Activated T-cell treated with anti-CD3 and anti-CD28 coated beads for 1 hour (primary cell): ENCODE data around the gene WDR89.
"Not testable (repeated sequence)": the region's sequence is repeated elsewhere in the genome, so short reads cannot be mapped to it uniquely, and the experiment has no call there.

Experiments
- DNase-seq: peaks from one replicate; pipeline ENCODE4 v3.0.0-alpha.2; 2020; ENCODE audit warnings: low read depth

Gene WDR89

GRCh38 chr14:63652406-63652805 is 10.7 kb upstream of the WDR89 start:
- DNase-seq = no peak

- DNase-seq = peak; percentile 28
Measured at GRCh38 chr14:63650256-63650952, 8.7 kb upstream of the WDR89 start.

DNA sequence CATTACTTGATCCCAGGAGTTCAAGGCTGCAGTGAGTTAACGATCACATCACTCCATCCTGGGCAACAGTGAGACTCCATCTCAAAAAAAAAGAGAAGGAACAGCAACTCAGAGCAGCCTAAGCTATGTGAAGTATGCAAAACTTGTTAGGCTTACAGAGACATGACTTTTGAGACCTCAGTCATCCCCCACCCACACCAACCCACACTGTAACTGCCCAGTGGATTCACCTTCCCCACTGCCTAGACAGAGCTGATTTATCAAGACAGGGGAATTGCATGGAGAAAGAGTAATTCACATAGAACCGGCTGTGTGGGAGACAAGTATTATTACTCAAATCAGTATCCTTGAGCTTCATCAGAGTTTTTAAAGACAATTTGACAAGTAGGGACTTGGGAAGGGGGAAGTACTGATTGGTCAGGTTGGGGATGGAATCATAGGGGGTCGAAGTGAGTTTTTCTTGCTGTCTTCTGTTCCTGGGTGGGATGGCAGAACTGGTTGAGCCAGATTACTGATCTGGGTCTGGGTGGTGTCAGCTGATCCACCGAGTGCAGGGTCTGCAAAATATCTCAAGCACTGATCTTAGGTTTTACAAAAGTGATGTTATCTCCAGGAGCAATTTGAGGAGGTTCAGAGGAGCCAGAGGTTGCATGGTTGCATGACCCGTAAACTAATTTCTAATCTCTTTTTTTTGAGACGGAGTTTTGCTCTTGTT is 6.2 kb upstream of the WDR89 start:
- DNase-seq = no peak

GRCh38 chr14:63644741-63645140 is 3.1 kb upstream of the WDR89 start:
- DNase-seq = no peak

- no peak for DNase-seq
Measured at GRCh38 chr14:63642656-63643382, 1.1 kb upstream of the WDR89 start.

GRCh38 chr14:63642229-63642611 is 549 bp upstream of the WDR89 start:
- peak; percentile 60 for DNase-seq

GRCh38 chr14:63638493-63638892 is 3.2 kb downstream of the WDR89 start:
- no peak for DNase-seq

GRCh38 chr14:63636094-63636635 is 5.5 kb downstream of the WDR89 start:
- DNase-seq = not testable (repeated sequence)

DNA sequence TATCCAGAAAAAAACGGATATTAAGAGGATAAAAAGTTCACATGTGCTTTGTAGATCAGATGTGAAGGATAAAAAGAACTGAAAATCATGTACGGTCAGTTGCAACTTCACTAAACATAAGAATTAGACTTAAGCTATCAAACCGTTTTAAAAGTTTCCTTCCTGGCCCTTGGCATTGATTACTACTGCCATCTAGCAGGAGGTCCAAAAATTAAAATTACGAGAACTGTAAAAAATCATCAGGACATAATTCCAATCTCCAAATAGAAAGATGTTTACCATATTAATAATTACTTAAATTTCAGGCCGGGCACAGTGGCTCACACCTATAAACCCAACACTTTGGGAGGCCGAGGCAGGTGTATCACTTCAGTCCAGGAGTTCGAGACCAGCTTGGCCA is 7.9 kb downstream of the WDR89 start:
- DNase-seq = no peak

DNA sequence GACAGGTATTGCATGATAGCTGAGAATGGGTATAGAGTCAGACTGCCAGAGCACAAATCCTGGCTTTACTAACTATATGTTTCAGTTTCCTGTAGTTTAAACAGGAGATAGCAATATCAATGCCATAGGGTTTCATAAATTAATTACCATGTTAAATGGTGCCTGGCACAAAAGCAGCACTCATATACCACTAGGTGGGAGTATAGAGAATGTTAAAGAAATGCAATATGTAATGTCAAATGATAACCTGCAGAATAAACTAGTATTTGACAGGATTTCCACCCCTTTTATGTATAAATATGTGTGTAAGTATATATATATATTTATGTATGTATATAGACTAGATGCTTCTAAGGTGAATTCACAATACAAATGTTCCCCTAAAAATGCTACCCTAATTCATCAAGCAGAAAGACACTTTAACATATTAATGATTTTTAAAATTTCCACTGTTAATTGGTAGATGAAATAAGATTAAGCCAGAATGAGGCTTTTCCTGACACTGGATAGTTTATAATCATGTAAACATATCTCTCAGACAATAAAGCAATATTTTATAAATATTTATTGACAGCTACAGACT is 8.6 kb downstream of the WDR89 start:
- DNase-seq = no peak

- no peak for DNase-seq
Measured at GRCh38 chr14:63624701-63625100, 17.0 kb downstream of the WDR89 start.

DNA sequence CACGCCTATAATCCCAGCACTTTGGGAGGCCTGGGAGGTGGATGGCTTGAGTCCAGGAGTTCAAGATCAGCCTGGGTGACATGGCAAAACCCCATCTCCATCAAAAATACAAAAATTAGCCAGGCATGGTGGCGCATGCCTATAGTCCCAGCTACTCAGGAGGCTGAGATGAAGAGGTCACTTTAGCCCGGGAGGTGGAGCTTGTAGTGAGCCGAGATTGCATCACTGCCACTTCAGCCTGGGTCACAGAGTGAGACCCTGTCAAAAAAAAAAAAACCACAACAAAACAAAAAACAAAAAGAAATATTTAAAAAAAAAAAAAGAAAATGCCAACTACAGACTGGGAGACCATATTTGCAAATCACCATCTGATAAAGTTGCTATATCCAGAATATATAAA is 17.5 kb downstream of the WDR89 start:
- DNase-seq = no peak

GRCh38 chr14:63621975-63622374 is 19.7 kb downstream of the WDR89 start:
- DNase-seq = not testable (repeated sequence)

DNA sequence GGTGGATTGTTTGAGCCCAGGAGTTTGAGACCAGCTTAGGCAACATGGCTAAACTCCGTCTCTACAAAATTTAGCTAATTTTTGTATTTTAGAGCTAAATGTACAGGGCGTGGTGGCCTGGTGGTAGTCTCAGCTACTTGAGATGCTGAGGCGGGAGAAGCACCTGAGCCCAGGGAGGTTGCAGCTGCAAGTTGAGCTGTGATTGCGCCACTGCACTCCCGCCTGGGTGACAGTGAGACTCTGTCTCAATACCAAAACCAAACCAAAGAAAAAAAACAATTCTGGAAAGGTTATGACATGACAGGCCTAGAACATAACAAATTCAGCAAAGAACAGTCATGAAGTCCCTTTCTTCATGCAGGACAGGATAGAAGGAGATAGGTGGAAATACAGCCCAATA is 25.7 kb downstream of the WDR89 start:
- DNase-seq = no peak

DNA sequence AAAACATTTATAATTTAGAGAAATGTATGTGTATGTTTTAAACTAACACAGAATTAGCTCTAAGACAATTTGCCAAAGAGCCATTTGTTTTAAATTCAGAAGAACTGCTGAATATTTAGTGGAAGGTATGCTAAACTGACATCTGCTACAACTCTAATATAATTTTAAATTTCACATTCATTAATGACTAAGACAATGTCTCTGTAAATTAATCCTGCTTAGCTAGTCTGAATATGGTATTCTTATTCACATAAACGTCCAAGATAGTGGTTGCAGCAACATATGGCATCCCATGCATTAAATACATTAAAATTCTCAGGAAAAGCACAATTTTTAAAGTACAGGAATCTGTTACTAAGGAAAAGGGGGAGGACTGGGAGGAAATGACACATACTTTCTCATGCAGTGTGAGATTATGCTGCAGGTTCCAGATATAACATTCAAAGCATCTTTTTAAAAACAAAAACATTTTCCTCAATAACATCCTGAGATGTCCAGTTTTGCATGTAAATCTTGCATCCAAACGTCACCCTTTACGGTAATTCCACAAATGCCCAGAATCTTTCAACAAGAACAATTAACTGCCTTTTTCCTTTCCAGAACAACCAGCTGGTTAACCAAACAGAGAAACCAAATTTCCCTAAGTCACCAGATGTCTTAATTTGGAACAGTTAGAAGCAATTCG is 26.9 kb downstream of the WDR89 start:
- DNase-seq = no peak

GRCh38 chr14:63611078-63611477 is 30.6 kb downstream of the WDR89 start:
- no peak for DNase-seq

GRCh38 chr14:63605041-63605532 is 36.6 kb downstream of the WDR89 start:
- no peak for DNase-seq

DNA sequence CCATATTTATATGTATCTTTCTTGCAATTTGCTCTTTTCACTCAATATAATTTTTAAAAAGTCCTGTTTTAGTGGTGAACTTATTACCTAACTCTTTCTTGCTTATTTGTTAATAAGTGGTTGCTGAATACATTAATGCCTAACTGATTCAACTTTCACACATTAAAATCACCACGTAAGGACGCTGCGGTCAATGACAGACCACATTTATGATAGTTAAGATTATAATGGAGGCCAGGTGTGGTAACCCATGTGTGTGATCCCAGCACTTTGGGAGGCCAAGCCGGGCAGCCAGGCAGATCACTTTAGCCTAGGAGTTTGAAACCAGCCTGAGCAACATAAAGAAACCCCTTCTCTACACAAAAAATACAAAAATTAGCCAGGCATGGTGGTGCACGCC is 37.0 kb downstream of the WDR89 start:
- no peak for DNase-seq

DNA sequence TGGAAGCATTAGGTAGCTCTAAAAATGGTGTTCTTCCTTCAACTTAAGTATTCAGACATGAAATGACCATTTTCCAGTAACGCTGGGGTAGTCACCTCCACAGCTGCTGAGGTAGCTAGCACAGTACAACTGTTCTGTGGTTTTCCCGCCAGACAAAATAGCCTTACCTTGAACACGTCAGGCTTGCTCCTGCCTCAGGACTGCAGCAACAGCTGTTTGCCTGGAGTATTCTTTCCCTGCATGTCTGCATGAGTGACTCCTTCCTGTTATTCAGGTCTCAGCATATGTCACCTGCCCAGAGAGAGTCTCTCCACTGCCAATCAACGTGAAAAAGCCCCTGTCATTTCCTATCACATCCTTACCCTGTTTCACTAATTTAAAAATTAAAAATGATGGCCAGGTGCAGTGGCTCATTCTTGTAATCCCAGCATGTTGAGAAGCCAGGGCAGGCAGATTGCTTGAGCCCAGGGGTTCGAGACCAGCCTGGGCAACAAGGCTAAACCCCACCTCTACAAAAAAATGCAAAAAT is 37.9 kb downstream of the WDR89 start:
- no peak for DNase-seq

- no peak for DNase-seq
Measured at GRCh38 chr14:63598807-63599206, 42.9 kb downstream of the WDR89 start.

- no peak for DNase-seq
Measured at GRCh38 chr14:63596998-63597658, 44.5 kb downstream of the WDR89 start.
